ENCODE data around the gene MDN1. TPM values are rescaled to one million over a fixed set of nuclear protein-coding genes. Genes with fewer than 3 reads are reported as not detected.

MDN1 gene
- total and polyA plus RNA-seq, 2 of the 8 experiments (the other 6 are each of a cell fraction or from before 2014, with no cell fraction given) = 53.5 to 179 TPM

DNA sequence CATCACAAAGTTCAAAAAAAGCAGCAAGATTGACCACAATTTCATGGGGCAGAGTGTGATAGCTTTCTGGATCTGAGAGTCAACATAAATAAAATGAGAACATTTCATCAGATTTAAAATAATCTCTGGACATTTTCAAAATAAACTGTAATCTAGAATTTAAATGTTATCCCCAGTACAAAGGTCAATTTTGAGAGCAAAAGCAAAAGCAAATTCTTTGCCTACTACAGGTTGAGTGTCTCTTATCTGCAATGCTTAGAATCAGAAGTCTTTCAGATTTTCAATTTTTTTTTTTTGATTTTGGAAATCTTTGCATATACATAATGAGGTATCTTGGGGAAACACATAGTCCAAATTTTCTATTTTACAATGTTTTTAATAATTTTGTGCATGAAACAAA, 113.5 kb downstream of the MDN1 start:
- H3K14ac ChIP-seq (ENCODE audit: insufficient read length) = no peak overlapping the region
- no peak overlapping the region for H2BK20ac ChIP-seq (ENCODE audit: low read length)
- H3K18ac ChIP-seq (ENCODE audit: extremely low read depth, low read length) = no peak overlapping the region
- no peaks in the 10 kb centered on the region for H3K23me2 ChIP-seq (ENCODE audit: low read depth, low read length)
- no peak overlapping the region for H3K56ac ChIP-seq (replicated peaks; ENCODE audit: insufficient read length, low read depth, low read length)
- no peaks in the 10 kb centered on the region for H3K4me1 ChIP-seq (replicated peaks in 1 of 4; ENCODE audit: control insufficient read depth in 3 of 4, insufficient read depth in 4 of 4, low read length in 3 of 4)
- H3K23ac ChIP-seq (ENCODE audit: insufficient read length) = no peak overlapping the region
- no peak overlapping the region for H2BK120ac ChIP-seq (replicated peaks; ENCODE audit: low read depth, low read length)
- H2AK5ac ChIP-seq (ENCODE audit: low read depth, low read length) = no peak overlapping the region
- no peak for DNase-seq (ENCODE audit: low read depth in 1 of 2, low spot score in 2 of 2)
- no peak overlapping the region for H2BK15ac ChIP-seq (ENCODE audit: low read length)
- TF ChIP-seq TAF1 (IDR thresholded peaks at IDR 0.05; ENCODE audit: low read depth, low read length) (no peak), FOSL1 (IDR thresholded peaks at IDR 0.05; ENCODE audit: insufficient read depth, low read depth, low read length) (no peak), CTBP2 (IDR thresholded peaks at IDR 0.05; ENCODE audit: borderline replicate concordance, insufficient read depth, insufficient read length, low read length) (no peak), NRF1 (IDR thresholded peaks at IDR 0.05; ENCODE audit: low read depth, low read length) (no peak), SAP30 (IDR thresholded peaks at IDR 0.05; ENCODE audit: insufficient read depth, insufficient replicate concordance, low read length) (no peak), JUN (IDR thresholded peaks at IDR 0.05; ENCODE audit: low read depth, low read length) (no peak), KDM4A (IDR thresholded peaks at IDR 0.05; ENCODE audit: low read depth, low read length, severe bottlenecking) (no peak), KDM1A (IDR thresholded peaks at IDR 0.05; ENCODE audit: borderline replicate concordance, low read length) (no peak), RAD21 (IDR thresholded peaks at IDR 0.05 in 1 of 2, conservative IDR thresholded peaks at IDR 0.05 in 1 of 2; ENCODE audit: low read depth in 2 of 2, low read length in 2 of 2) (no peak), BACH1 (IDR thresholded peaks at IDR 0.05; ENCODE audit: low read length) (no peak), TBP (IDR thresholded peaks at IDR 0.05; ENCODE audit: low read depth, low read length) (no peak), SIRT6 (IDR thresholded peaks at IDR 0.05; ENCODE audit: low read length) (no peak), YY1 (IDR thresholded peaks at IDR 0.05; ENCODE audit: low read depth, low read length) (no peak)
- TF ChIP-seq, protein P1, sequence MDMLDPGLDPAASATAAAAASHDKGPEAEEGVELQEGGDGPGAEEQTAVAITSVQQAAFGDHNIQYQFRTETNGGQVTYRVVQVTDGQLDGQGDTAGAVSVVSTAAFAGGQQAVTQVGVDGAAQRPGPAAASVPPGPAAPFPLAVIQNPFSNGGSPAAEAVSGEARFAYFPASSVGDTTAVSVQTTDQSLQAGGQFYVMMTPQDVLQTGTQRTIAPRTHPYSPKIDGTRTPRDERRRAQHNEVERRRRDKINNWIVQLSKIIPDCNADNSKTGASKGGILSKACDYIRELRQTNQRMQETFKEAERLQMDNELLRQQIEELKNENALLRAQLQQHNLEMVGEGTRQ (IDR thresholded peaks at IDR 0.05; ENCODE audit: low read length) = no peak
- H3K79me2 ChIP-seq (ENCODE audit: control insufficient read depth in 1 of 2, insufficient read depth in 2 of 2, low read length in 2 of 2) = no peaks in the 10 kb centered on the region
- H2BK12ac ChIP-seq (ENCODE audit: low read depth, low read length) = no peak overlapping the region
- no peak overlapping the region for H3K4me3 ChIP-seq (ENCODE audit: extremely low read depth in 1 of 4, insufficient read depth in 2 of 4, low read depth in 3 of 4, low read length in 4 of 4)
- ChIA-PET CTCF (ENCODE audit: partially characterized antibody) (no interaction called here), POLR2A (ENCODE audit: partially characterized antibody) (no interaction called here)
- no peak overlapping the region for H4K8ac ChIP-seq (ENCODE audit: extremely low read depth, insufficient read depth, low read length)
- FAIRE-seq = no peak
- H3K4ac ChIP-seq (replicated peaks; ENCODE audit: insufficient read length, low read depth, low read length) = no peak overlapping the region
- no peak overlapping the region for H2AFZ ChIP-seq (ENCODE audit: low read length)
- no peak overlapping the region for H3K27ac ChIP-seq (ENCODE audit: low read depth, low read length)
- no peak overlapping the region for H3K9ac ChIP-seq (replicated peaks in 1 of 4; ENCODE audit: extremely low read depth in 1 of 4, low read depth in 3 of 4, low read length in 3 of 4)
- H4K5ac ChIP-seq (ENCODE audit: insufficient read length, low read depth, low read length) = no peak overlapping the region
- H3K27me3 ChIP-seq (replicated peaks in 1 of 4; ENCODE audit: control insufficient read depth in 3 of 4, extremely low read depth in 1 of 4, insufficient read depth in 3 of 4, low read length in 3 of 4) = no peaks in the 10 kb centered on the region
- H4K20me1 ChIP-seq (replicated peaks in 1 of 2; ENCODE audit: control insufficient read depth in 1 of 2, insufficient read depth in 2 of 2, low read length in 2 of 2) = no peaks in the 10 kb centered on the region
- no peak overlapping the region for H4K91ac ChIP-seq (replicated peaks; ENCODE audit: insufficient read length, low read length)
- no peaks in the 10 kb centered on the region for H3K9me3 ChIP-seq (ENCODE audit: insufficient read depth in 2 of 2, low read depth in 1 of 2, low read length in 1 of 2)
- no peaks in the 10 kb centered on the region for H3K79me1 ChIP-seq (ENCODE audit: low read depth, low read length)
- no peak overlapping the region for H2BK5ac ChIP-seq (ENCODE audit: low read depth, low read length)
- peaks cover 22 to 86% (median 76%) of the 10 kb centered on the region in 4 experiments for H3K36me3 ChIP-seq (ENCODE audit: control insufficient read depth in 2 of 4, insufficient read depth in 4 of 4, low read length in 3 of 4)
- no peak overlapping the region for H3K4me2 ChIP-seq (ENCODE audit: insufficient read depth in 1 of 2, low read depth in 2 of 2, low read length in 2 of 2)
